A673 (cell line): ENCODE measurements around the gene GNG14. TPM values are rescaled to one million over a fixed set of nuclear protein-coding genes. Genes with fewer than 3 reads are reported as not detected.

ENCODE experiments used
- BruUV-seq: library from RNA; stranded (reverse); fragments of 400-500 nt; replicated peaks from 2 replicates; lab custom pipeline; 2021; lab: Mats Ljungman, UMichigan
- CTCF ChIA-PET: fragments of 300-600 bp; sonication (Branson Sonifier 250); formaldehyde crosslinking; loops from one replicate; lab custom pipeline; 2022; ENCODE audit warnings: antibody characterized with exemption; lab: Charles Lee
- POLR2A ChIA-PET: fragments of 300-600 bp; sonication (Branson Sonifier 250); formaldehyde crosslinking; loops from one replicate; lab custom pipeline; 2022; ENCODE audit warnings: antibody characterized with exemption; ENCODE audit not compliant: low non-redundant PET; lab: Charles Lee
- DNase-seq: peaks from one replicate; pipeline ENCODE4 v3.0.0-alpha.2; 2015; ENCODE audit warnings: low spot score
- H3K27ac ChIP-seq: fragments of 200-600 bp; sonication (generic); 2 replicates; pipeline ENCODE4 v1.5.1; 2016; ENCODE audit warnings: mixed run types, low read depth, mild to moderate bottlenecking, mixed read lengths, antibody characterized with exemption, low read length; ENCODE audit not compliant: poor library complexity, severe bottlenecking
- H3K27me3 ChIP-seq: fragments of 200-600 bp; sonication (generic); replicated peaks from 2 replicates; pipeline ENCODE4 v1.6.1; 2017; ENCODE audit warnings: mixed run types, low read depth, mild to moderate bottlenecking, mixed read lengths, antibody characterized with exemption, low read length; ENCODE audit not compliant: insufficient read depth, poor library complexity
- H3K36me3 ChIP-seq: fragments of 200-600 bp; sonication (generic); 2 replicates; pipeline ENCODE4 v1.6.1; 2016; ENCODE audit warnings: mixed run types, mild to moderate bottlenecking, mixed read lengths, antibody characterized with exemption, low read length; ENCODE audit not compliant: insufficient read depth, poor library complexity, severe bottlenecking
- H3K4me1 ChIP-seq: fragments of 200-600 bp; sonication (generic); 2 replicates; pipeline ENCODE4 v1.6.1; 2017; ENCODE audit warnings: mixed run types, mild to moderate bottlenecking, mixed read lengths, antibody characterized with exemption, low read length; ENCODE audit not compliant: insufficient read depth, poor library complexity, severe bottlenecking
- H3K4me3 ChIP-seq: fragments of 200-600 bp; sonication (generic); 2 replicates; pipeline ENCODE4 v1.5.1; 2016; ENCODE audit warnings: low read depth, mixed run types, mild to moderate bottlenecking, mixed read lengths, low read length; ENCODE audit not compliant: poor library complexity, severe bottlenecking
- H3K9me3 ChIP-seq: fragments of 200-600 bp; sonication (generic); 2 replicates; pipeline ENCODE4 v1.6.1; 2016; ENCODE audit warnings: mixed run types, low read depth, mild to moderate bottlenecking, mixed read lengths, antibody characterized with exemption, low read length; ENCODE audit not compliant: poor library complexity, severe bottlenecking
- EZH2 ChIP-seq: fragments of 200-600 bp; sonication (generic); IDR thresholded peaks from 2 replicates; pipeline ENCODE4 v1.6.1; 2017; ENCODE audit warnings: borderline replicate concordance, low read depth, mild to moderate bottlenecking, mixed read lengths, antibody characterized with exemption, low read length; ENCODE audit not compliant: poor library complexity, severe bottlenecking
- intact Hi-C: fragments of 100-400 bp; cut with micrococcal nuclease; formaldehyde crosslinking; loops from one replicate; pipeline ENCODE4 v1.10.0; 2022; ENCODE audit not compliant: unreplicated experiment
- total RNA-seq: library from RNA; stranded (reverse); gene quantifications from 2 replicates; pipeline ENCODE4 v1.2.3, GENCODE V29; 2021
- TF ChIP-seq, protein P1 (sequence below): fragments of 300-800, 200-600 bp; sonication (generic); conservative IDR thresholded peaks from 2 replicates; pipeline ENCODE4 v1.5.1; 2017; ENCODE audit warnings: low read depth, mild to moderate bottlenecking, antibody characterized with exemption, low read length, moderate library complexity, mixed read lengths

GNG14 gene
- total RNA-seq, 1 experiment from 2014 or later = not detected

DNA sequence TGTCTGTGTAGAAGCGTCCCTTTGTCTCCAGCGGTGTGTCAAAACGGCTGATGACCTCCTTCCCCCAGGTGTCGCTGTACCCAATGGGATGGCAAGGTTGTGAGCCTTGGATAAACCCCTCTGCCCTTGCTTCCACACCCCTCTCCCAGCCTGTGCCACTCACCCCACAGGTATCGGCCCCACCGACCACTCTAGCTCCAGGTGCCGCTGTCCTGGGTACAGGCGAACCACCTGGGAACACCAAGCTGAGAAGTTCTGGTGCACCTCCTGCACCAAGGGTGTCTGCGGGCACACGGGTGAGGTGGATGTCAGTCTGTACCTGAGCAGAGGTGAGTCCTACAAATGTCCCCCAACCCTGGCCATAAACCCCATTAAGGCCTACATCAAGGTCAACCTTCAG lies 37.9 kb upstream of the GNG14 start:
- no peak for TF ChIP-seq EZH2
- TF ChIP-seq, protein P1, sequence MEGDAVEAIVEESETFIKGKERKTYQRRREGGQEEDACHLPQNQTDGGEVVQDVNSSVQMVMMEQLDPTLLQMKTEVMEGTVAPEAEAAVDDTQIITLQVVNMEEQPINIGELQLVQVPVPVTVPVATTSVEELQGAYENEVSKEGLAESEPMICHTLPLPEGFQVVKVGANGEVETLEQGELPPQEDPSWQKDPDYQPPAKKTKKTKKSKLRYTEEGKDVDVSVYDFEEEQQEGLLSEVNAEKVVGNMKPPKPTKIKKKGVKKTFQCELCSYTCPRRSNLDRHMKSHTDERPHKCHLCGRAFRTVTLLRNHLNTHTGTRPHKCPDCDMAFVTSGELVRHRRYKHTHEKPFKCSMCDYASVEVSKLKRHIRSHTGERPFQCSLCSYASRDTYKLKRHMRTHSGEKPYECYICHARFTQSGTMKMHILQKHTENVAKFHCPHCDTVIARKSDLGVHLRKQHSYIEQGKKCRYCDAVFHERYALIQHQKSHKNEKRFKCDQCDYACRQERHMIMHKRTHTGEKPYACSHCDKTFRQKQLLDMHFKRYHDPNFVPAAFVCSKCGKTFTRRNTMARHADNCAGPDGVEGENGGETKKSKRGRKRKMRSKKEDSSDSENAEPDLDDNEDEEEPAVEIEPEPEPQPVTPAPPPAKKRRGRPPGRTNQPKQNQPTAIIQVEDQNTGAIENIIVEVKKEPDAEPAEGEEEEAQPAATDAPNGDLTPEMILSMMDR = no peak
- H3K4me1 ChIP-seq = no peaks in the 10 kb centered on the region
- ChIA-PET POLR2A (no interaction called here), CTCF (no interaction called here)
- no peak overlapping the region for H3K27ac ChIP-seq
- no peak overlapping the region for H3K4me3 ChIP-seq
- intact Hi-C loops = loop anchor here (10.0 kb wide), 1 partner anchor 765 kb away; the partner anchor contains the start of gene ZNF69
- H3K9me3 ChIP-seq = no peaks in the 10 kb centered on the region
- H3K27me3 ChIP-seq = no peaks in the 10 kb centered on the region
- no TSS peak for BruUV-seq
- no peak for DNase-seq
- no peaks in the 10 kb centered on the region for H3K36me3 ChIP-seq

DNA sequence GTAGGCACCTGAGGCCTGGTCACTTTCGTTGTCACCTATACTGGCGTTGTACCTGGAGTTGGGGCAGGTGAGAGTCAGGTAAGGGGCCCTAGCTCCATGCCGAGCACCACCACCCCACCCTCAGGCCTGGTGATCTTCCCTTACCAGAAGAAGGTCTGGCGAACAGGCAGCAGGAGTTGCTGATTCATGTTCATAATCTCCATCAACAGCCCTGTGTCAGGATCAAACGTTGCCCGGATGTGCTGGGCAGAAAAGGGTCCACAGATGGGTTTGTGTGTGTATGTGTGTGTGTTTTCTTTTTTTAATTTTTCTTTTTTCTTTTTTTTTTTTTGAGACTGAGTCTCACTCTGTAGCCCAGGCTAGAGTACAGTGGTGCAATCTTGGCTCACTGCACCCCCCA lies 35.6 kb upstream of the GNG14 start:
- Histone ChIP-seq H3K4me1 (no peaks in the 10 kb centered on the region), H3K4me3 (no peak overlapping the region), H3K9me3 (no peaks in the 10 kb centered on the region), H3K36me3 (peaks cover 4% of the 10 kb centered on the region), H3K27ac (no peak overlapping the region), H3K27me3 (no peaks in the 10 kb centered on the region)
- TF ChIP-seq EZH2 = no peak
- TF ChIP-seq, protein P1 = no peak
- intact Hi-C loops = no loop called here
- ChIA-PET CTCF (no interaction called here), POLR2A (interaction anchor here (0.5 kb wide), 1 partner anchor 11 kb away, joined by 3 read pairs; no protein-coding TSS in a partner anchor)
- no peak for DNase-seq
- no TSS peak for BruUV-seq

DNA sequence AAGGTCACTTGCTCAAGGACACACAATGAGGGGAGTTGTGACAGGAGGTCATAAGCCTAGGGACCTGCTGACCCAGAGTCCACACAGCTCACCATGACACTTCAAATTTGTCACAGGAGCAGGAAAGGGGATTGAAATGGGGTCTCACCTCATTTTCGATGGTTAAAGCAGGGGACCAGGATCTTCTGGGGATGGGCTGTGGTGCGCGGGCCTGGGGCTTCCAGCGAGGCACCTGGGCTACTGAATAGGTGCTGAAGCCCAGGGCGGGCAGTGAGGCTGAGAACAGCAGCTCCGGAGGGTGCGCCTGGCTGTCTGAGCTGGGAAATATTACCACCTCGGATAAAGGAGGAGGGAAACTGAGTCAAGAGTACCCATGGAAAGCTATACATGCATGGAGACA lies 32.3 kb upstream of the GNG14 start:
- TF ChIP-seq, protein P1 = no peak
- no peak for TF ChIP-seq EZH2
- Histone ChIP-seq H3K4me1 (no peaks in the 10 kb centered on the region), H3K4me3 (no peak overlapping the region), H3K27ac (no peak overlapping the region), H3K27me3 (no peaks in the 10 kb centered on the region), H3K36me3 (peaks cover 7% of the 10 kb centered on the region), H3K9me3 (no peaks in the 10 kb centered on the region)
- BruUV-seq = no TSS peak
- intact Hi-C loops = no loop called here
- no peak for DNase-seq
- POLR2A ChIA-PET = no interaction called here
- CTCF ChIA-PET = interaction anchor here (0.6 kb wide), 1 partner anchor 19 kb away, joined by 3 read pairs; no protein-coding TSS in a partner anchor
